BJ (cell line): ENCODE measurements around the gene NABP2. TPM values are rescaled to one million over a fixed set of nuclear protein-coding genes. Genes with fewer than 3 reads are reported as not detected.

Experiments used
- CTCF ChIA-PET: fragments of 350-600 bp; formaldehyde crosslinking; extraction: SDS; loops from one replicate; lab custom pipeline; 2021; ENCODE audit warnings: antibody characterized with exemption, inconsistent platforms; lab: Yijun Ruan, JAX
- POLR2A ChIA-PET: fragments of 300-600 bp; sonication (Branson Sonifier 250); formaldehyde crosslinking; extraction: SDS; loops from one replicate; lab custom pipeline; 2021; ENCODE audit warnings: antibody characterized with exemption; lab: Charles Lee
- DNase-seq: peaks from one replicate; pipeline ENCODE4 v3.0.0-alpha.2; 2011; ENCODE audit warnings: low read depth
- H3K27me3 ChIP-seq: 2 replicates; pipeline ENCODE4 v1.6.0; 2011; ENCODE audit warnings: low read length; ENCODE audit not compliant: control insufficient read depth, insufficient read depth
- H3K36me3 ChIP-seq: 2 replicates; pipeline ENCODE4 v1.5.1; 2011; ENCODE audit warnings: low read length; ENCODE audit not compliant: control insufficient read depth, insufficient read depth
- H3K4me3 ChIP-seq: 2 replicates; pipeline ENCODE4 v1.5.1; 2011; ENCODE audit warnings: low read depth, mild to moderate bottlenecking, control low read depth, low read length
- polyA plus RNA-seq: library from polyadenylated mRNA; depleted of rRNA; stranded (reverse); fragments of >200 nt; gene quantifications from 2 replicates; pipeline ENCODE4 v1.2.3, GENCODE V29; 2011
- TF ChIP-seq, protein P1 (sequence below): IDR thresholded peaks from 2 replicates; pipeline ENCODE4 v1.5.1; 2011; ENCODE audit warnings: low read depth, mild to moderate bottlenecking, control low read depth, inconsistent platforms, low read length, moderate library complexity; ENCODE audit not compliant: insufficient read depth

The NABP2 gene
- polyA plus RNA-seq, 1 experiment, result 52.0 TPM

GRCh38 chr12:56231184-56231582, 7.0 kb downstream of the NABP2 start:
- peaks cover 4% of the 10 kb centered on the region for H3K36me3 ChIP-seq
- POLR2A ChIA-PET, result no interaction called here
- CTCF ChIA-PET, result interaction anchor here (1.4 to 2.7 kb wide), 3 partner anchors 27 to 42 kb away, joined by 3 to 9 read pairs (median 5); partner anchors contain the start of genes ANKRD52 and SMARCC2

DNA sequence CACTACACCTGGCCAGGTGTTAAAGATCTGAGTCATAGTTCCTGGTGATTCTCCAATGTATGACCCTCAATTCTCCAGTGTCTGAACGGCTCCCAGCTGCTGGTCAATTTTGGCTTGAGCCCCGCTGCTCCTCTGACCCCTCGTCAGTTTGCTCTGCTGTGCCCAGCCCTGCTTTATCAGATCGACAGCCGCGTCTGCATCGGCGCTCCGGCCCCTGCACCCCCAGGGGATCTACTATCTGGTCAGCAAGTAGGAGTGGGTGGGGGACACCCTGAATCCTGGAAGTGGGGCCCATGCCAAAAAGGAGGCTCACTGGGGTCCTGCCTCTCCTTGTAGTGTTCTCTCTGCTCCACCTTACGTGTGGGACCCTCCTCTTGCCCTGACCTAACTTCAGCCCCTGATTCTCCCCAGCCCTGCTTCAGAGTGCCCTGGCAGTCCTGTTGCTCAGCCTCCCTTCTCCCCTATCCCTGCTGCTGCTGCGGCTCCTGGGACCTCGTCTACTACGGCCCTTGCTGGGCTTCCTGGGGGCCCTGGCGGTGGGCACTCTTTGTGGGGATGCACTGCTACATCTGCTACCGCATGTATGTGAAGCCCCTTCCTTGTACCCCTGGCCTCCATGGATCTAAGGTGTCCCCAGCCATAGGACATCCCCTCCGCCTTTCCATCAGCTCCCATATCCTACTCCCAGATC, 10.7 kb downstream of the NABP2 start:
- POLR2A ChIA-PET, result no interaction called here
- TF ChIP-seq, protein P1, sequence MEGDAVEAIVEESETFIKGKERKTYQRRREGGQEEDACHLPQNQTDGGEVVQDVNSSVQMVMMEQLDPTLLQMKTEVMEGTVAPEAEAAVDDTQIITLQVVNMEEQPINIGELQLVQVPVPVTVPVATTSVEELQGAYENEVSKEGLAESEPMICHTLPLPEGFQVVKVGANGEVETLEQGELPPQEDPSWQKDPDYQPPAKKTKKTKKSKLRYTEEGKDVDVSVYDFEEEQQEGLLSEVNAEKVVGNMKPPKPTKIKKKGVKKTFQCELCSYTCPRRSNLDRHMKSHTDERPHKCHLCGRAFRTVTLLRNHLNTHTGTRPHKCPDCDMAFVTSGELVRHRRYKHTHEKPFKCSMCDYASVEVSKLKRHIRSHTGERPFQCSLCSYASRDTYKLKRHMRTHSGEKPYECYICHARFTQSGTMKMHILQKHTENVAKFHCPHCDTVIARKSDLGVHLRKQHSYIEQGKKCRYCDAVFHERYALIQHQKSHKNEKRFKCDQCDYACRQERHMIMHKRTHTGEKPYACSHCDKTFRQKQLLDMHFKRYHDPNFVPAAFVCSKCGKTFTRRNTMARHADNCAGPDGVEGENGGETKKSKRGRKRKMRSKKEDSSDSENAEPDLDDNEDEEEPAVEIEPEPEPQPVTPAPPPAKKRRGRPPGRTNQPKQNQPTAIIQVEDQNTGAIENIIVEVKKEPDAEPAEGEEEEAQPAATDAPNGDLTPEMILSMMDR, result no peak
- CTCF ChIA-PET, result interaction anchor here (0.6 to 1.8 kb wide), 5 partner anchors 9 to 74 kb away, joined by 3 to 7 read pairs (median 5); partner anchors contain the start of genes ANKRD52 and COQ10A

More at GRCh38 chr12:56231184-56231582, 7.0 kb downstream of the NABP2 start:
- Histone ChIP-seq H3K27me3 (no peaks in the 10 kb centered on the region), H3K4me3 (no peak overlapping the region)
- TF ChIP-seq, protein P1, result no peak
- no peak for DNase-seq

GRCh38 chr12:56236091-56236490, 11.9 kb downstream of the NABP2 start:
- ChIA-PET POLR2A (no interaction called here), CTCF (interaction anchor here (0.9 to 2.3 kb wide), 3 partner anchors 11 to 22 kb away, joined by 3 to 15 read pairs (median 3); partner anchors contain the start of gene ANKRD52)
- Histone ChIP-seq H3K36me3 (peaks cover 14% of the 10 kb centered on the region), H3K4me3 (no peak overlapping the region), H3K27me3 (no peaks in the 10 kb centered on the region)
- TF ChIP-seq, protein P1, result no peak
- DNase-seq, result no peak

More for the DNA sequence above, 10.7 kb downstream of the NABP2 start:
- H3K36me3 ChIP-seq, result peaks cover 11% of the 10 kb centered on the region
- DNase-seq, result no peak
- no peaks in the 10 kb centered on the region for H3K27me3 ChIP-seq
- no peak overlapping the region for H3K4me3 ChIP-seq

- ChIA-PET POLR2A (no interaction called here), CTCF (interaction anchor here (0.7 to 2.3 kb wide), 5 partner anchors 15 to 45 kb away, joined by 3 to 15 read pairs (median 3); partner anchors contain the start of gene ANKRD52)
- Histone ChIP-seq H3K36me3 (peaks cover 16% of the 10 kb centered on the region), H3K4me3 (no peak overlapping the region), H3K27me3 (no peaks in the 10 kb centered on the region)
- TF ChIP-seq, protein P1, result no peak
- no peak for DNase-seq
Observed at GRCh38 chr12:56236985-56237384, 12.8 kb downstream of the NABP2 start.

DNA sequence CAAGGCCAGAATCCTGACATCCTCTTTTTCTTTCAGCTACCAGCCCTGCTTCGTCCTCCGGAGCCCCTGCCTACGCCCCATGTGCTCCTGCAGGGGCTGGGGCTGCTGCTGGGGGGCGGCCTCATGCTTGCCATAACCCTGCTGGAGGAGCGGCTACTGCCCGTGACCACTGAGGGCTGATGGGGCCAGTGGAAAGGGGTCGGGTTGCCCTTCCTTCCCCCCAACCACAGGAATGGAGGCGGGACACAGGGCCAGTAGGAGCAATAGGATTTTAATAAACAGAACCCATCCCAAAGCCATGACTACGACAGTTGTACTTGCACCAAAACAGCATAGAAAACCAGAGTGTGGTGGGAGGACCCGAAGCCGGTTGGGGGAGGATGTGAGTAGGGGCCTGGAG, 13.4 kb downstream of the NABP2 start:
- Histone ChIP-seq H3K36me3 (peaks cover 18% of the 10 kb centered on the region), H3K27me3 (no peaks in the 10 kb centered on the region), H3K4me3 (no peak overlapping the region)
- ChIA-PET POLR2A (no interaction called here), CTCF (interaction anchor here (0.7 to 2.3 kb wide), 3 partner anchors 21 to 45 kb away, joined by 3 to 15 read pairs (median 3); partner anchors contain the start of gene ANKRD52)
- TF ChIP-seq, protein P1, result no peak
- DNase-seq, result no peak
